GM12891 (cell line): ENCODE results near the gene GPD1L.

ENCODE experiments used
- POLR2A ChIP-seq: IDR thresholded peaks from 2 replicates; pipeline ENCODE4 v1.6.1; 2011; ENCODE audit warnings: low read depth, low read length, control low read depth
- POLR2AphosphoS5 ChIP-seq: IDR thresholded peaks from 2 replicates; pipeline ENCODE4 v1.6.1; 2011; ENCODE audit warnings: low read depth, low read length, control low read depth
- POU2F2 ChIP-seq: IDR thresholded peaks from 2 replicates; pipeline ENCODE4 v1.6.1; 2011; ENCODE audit warnings: low read depth, mild to moderate bottlenecking, control low read depth, low read length, moderate library complexity
- TAF1 ChIP-seq: IDR thresholded peaks from 2 replicates; pipeline ENCODE4 v1.6.1; 2011; ENCODE audit warnings: low read depth, low read length, control low read depth

- TF ChIP-seq POLR2AphosphoS5: no peak
- TF ChIP-seq POLR2A: no peak
- TF ChIP-seq POU2F2: no peak
- TF ChIP-seq TAF1: no peak
Observed at GRCh38 chr3:32193101-32193500, 86.7 kb downstream of the GPD1L start.
